ENCODE measurements around the gene ZNF611.

DNA sequence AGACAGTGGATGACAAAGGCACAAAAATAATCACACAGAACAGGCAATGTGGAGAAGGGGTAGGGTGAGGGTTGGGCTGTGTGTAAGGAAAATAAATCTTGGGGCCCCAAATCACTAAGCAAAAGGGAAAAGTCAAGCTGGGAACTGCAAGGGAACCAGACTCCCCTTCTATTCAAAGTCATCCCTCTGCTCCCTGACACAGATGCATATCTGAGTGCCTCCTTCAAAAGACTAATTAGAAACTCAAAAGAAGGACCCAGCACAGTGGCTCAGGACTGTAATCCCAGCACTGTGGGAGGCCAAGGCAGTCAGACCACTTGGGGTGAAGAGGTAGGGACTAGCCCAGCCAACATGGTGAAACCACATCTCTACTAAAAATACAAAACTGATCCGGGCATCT, 18.3 kb downstream of the ZNF611 start:
- TF ChIP-seq MXI1 (conservative IDR thresholded peaks at IDR 0.05; ENCODE audit: poor library complexity, severe bottlenecking) (no peak), EZH2 (IDR thresholded peaks at IDR 0.05; ENCODE audit: borderline replicate concordance, insufficient read depth, low read length, poor library complexity, severe bottlenecking) (no peak), POLR2AphosphoS5 (IDR thresholded peaks at IDR 0.05) (no peak), RAD21 (conservative IDR thresholded peaks at IDR 0.05) (no peak), TAF1 (IDR thresholded peaks at IDR 0.05; ENCODE audit: low read depth) (no peak), EP300 (conservative IDR thresholded peaks at IDR 0.05; ENCODE audit: poor library complexity, severe bottlenecking) (no peak), SMC3 (conservative IDR thresholded peaks at IDR 0.05; ENCODE audit: poor library complexity) (no peak)
- TF ChIP-seq, protein P1, sequence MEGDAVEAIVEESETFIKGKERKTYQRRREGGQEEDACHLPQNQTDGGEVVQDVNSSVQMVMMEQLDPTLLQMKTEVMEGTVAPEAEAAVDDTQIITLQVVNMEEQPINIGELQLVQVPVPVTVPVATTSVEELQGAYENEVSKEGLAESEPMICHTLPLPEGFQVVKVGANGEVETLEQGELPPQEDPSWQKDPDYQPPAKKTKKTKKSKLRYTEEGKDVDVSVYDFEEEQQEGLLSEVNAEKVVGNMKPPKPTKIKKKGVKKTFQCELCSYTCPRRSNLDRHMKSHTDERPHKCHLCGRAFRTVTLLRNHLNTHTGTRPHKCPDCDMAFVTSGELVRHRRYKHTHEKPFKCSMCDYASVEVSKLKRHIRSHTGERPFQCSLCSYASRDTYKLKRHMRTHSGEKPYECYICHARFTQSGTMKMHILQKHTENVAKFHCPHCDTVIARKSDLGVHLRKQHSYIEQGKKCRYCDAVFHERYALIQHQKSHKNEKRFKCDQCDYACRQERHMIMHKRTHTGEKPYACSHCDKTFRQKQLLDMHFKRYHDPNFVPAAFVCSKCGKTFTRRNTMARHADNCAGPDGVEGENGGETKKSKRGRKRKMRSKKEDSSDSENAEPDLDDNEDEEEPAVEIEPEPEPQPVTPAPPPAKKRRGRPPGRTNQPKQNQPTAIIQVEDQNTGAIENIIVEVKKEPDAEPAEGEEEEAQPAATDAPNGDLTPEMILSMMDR (IDR thresholded peaks at IDR 0.05; ENCODE audit: poor library complexity, severe bottlenecking) = no peak
- TF ChIP-seq, protein P2, sequence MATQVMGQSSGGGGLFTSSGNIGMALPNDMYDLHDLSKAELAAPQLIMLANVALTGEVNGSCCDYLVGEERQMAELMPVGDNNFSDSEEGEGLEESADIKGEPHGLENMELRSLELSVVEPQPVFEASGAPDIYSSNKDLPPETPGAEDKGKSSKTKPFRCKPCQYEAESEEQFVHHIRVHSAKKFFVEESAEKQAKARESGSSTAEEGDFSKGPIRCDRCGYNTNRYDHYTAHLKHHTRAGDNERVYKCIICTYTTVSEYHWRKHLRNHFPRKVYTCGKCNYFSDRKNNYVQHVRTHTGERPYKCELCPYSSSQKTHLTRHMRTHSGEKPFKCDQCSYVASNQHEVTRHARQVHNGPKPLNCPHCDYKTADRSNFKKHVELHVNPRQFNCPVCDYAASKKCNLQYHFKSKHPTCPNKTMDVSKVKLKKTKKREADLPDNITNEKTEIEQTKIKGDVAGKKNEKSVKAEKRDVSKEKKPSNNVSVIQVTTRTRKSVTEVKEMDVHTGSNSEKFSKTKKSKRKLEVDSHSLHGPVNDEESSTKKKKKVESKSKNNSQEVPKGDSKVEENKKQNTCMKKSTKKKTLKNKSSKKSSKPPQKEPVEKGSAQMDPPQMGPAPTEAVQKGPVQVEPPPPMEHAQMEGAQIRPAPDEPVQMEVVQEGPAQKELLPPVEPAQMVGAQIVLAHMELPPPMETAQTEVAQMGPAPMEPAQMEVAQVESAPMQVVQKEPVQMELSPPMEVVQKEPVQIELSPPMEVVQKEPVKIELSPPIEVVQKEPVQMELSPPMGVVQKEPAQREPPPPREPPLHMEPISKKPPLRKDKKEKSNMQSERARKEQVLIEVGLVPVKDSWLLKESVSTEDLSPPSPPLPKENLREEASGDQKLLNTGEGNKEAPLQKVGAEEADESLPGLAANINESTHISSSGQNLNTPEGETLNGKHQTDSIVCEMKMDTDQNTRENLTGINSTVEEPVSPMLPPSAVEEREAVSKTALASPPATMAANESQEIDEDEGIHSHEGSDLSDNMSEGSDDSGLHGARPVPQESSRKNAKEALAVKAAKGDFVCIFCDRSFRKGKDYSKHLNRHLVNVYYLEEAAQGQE (IDR thresholded peaks at IDR 0.05; ENCODE audit: borderline replicate concordance) = no peak
